ENCODE data around the gene FOXD2.

FOXD2 gene

GRCh38 chr1:47465605-47466004 is 27.8 kb downstream of the FOXD2 start:
- no peak for DNase-seq (ENCODE audit: low read depth)

DNA sequence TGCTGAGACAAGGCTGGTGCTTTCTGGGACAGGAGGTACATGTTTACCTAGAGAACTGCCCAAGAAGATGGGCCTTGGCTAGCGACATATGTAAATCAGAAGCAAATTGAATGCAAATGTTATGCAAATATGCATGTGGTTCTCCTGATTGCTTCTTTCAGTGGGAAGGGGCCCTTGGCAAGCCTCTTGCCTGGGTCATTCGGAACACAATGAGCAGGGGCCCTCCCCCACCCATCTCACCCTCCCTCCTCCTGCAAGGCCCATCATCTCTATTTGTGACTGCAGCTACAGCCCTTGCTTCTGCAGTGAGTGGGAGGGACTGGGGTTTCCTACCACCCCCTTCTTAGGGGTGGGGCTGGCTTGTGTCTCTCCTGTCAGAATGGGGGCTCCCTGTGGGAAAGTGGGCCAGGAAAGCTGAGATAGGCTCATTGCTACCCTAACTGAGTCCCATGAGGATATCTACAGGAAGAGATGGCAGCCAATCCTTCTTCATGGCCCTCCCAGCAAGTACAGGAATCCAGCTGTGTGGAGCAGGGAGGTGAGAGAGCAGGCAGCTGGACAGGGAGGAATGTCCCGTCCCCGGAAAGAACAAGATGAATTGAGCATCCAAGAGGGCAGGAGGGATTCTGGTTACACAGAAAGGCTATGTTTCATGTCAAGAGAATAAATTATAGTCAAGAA is 31.0 kb downstream of the FOXD2 start:
- DNase-seq (ENCODE audit: low read depth): no peak

DNA sequence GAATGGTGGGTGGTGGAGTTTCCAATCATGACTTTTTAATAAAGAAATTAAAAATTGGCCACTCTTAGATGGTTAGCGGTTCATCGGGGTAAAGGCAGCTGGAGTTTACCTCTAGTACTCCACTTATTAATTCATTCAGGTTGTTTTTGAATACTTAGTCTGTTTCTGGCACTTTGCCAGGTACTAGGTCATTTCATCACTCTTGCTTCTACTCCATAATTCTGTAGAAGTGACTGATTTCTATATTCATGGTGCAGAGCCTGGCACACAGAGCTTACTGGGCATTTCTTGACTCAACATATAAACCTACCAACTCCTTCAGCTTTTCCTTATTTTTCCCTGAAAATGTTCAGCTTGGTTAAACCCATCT is 31.5 kb downstream of the FOXD2 start:
- no peak for DNase-seq (ENCODE audit: low read depth)

GRCh38 chr1:47469910-47470309 is 32.1 kb downstream of the FOXD2 start:
- DNase-seq (ENCODE audit: low read depth): no peak

DNA sequence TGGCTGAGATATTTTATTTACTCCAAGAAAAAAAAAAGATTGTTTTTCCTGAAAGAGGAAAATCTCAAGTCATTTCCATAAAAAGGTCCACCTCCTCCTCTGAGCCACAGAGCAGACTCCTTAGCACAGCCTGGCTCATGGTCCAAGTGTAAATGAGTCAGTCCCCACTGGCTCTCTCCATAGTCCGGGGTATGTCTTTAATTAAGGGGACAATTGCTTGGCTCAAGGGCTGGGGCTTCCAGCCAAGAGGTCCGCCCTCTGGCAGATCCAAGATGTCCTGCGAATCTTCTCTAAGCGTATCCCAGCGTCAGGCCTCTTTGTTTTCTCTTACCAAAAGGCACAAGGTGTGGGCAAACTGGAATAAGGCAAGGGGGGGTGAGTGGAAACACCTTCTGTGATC is 33.3 kb downstream of the FOXD2 start:
- DNase-seq (ENCODE audit: low read depth): no peak

DNA sequence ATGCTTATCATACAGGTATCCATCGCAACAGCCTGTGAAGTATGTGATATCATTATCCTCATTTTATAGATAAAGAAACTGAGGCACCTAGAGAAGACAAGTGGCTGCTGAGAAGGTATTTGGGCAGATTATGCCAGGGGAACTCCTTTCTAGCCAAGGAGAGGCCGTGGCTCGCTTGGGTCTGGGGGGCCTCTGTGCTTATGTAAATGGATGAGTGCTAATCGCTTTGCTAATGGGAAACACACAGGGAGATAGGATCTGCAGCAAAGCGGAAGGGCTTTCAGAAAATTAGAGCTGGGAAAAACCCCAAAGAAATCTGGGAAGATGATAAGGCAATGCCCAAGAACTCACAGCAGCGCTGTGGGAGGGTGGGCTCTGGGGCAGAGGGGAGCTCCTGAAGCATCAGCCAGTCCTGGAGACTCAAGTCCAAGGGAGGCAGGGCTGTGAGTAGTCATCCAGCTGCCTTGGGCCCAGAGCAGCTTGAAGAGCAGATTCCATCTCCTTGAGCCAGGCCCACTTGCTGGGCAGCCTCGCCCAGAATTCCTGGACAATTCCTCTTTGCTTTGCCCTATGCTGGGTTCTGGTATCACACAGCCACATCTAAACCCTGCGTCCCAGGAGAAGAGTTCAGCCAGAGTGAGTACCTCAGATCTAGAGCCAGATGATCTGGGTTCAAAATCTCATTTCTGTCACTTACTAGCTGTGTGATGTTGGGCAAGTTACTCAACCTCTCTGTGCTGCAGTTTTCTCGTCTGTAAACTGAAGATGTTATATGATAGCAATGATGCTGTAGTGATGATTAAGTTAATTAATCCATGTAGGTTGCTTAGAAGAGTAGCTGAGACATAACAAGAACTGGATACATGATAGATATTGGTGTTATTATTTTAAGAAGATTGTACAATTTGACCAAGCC is 36.7 kb downstream of the FOXD2 start:
- DNase-seq (ENCODE audit: low read depth): no peak

- DNase-seq (ENCODE audit: low read depth): no peak
Measured at GRCh38 chr1:47477595-47478080, 39.8 kb downstream of the FOXD2 start.

DNA sequence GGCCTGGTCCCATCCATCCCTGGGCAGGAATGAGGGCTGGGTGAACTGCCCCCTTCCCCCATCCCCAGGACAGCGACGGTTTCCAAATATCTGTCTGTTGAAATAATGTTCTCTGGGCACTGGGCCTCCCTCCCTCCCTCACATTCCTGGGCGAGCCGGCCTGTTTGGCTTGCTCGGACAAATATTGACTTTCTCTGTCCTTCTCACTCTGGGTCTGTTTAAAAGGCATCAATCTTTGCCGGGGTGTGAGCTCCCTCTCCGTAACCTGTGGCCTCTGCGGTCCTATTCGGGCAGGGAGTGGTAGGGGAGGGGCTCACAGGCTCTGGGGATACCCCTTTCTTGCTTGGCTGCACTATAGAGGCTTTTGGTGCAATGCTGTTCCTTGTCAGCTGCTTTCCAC is 40.2 kb downstream of the FOXD2 start:
- DNase-seq (ENCODE audit: low read depth): no peak

DNA sequence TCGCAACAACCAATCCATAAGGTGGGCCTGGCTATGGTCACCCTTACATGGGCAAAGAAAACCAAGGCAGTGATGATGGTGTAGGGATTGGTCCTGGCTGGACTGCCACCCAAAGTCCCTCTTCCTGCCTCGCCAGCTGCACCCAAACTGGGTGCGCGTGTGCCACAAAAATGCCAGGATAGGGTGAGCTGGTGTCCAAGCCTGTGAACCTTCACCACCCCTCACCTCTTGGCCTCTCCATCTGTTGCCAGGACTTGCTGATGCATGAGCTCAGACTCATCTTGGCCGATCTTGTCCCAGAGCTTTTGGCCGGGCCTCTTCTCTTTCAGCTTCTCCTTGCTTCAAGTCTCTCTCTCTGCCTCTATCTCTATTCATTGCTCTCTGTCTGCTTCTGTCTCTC is 41.8 kb downstream of the FOXD2 start:
- DNase-seq (ENCODE audit: low read depth): no peak

GRCh38 chr1:47481936-47482335 is 44.1 kb downstream of the FOXD2 start:
- DNase-seq (ENCODE audit: low read depth): no peak

- DNase-seq (ENCODE audit: low read depth): no peak
Measured at GRCh38 chr1:47482786-47483185, 44.9 kb downstream of the FOXD2 start.

GRCh38 chr1:47483651-47484050 is 45.8 kb downstream of the FOXD2 start:
- no peak for DNase-seq (ENCODE audit: low read depth)

GRCh38 chr1:47485817-47486216 is 48.0 kb downstream of the FOXD2 start:
- no peak for DNase-seq (ENCODE audit: low read depth)

DNA sequence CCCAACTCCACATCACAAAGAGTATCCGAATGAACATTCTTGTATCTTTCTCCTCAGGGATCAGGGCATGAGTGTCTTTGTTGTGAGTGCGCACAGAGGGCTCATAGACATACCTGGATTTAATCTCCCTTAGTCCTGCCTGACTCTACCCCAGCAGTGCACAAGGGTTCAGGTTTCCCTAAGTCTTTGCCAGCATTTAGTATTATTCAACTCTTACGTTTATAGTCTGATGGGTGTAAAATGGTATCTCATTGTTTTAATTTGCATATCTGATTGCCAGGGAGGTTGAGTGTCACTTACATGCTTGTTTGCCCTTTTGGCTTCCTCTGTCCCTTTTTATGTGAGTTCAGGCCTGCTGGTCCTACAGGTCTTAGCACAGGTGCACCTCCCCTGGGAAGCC is 49.5 kb downstream of the FOXD2 start:
- no peak for DNase-seq (ENCODE audit: low read depth)

GRCh38 chr1:47487850-47488450 is 50.1 kb downstream of the FOXD2 start:
- DNase-seq (ENCODE audit: low read depth): no peak

All from stimulated activated CD8-positive, alpha-beta memory T cell treated with anti-CD3 and anti-CD28 coated beads, Interleukin-12 subunit alpha, Interleukin-12 subunit beta, amount 100 ng/mL, for 1 hour (primary cell).